BLaER1 treated with 17β-estradiol and CSF1 and Interleukin-3, amounts not matched to agents 10 nM and 100 nM (cell line): ENCODE data around the gene TEX12.
"Not testable (repeated sequence)": the region's sequence is repeated elsewhere in the genome, so short reads cannot be mapped to it uniquely, and the experiment has no call there.

Experiments used
- H3K27ac ChIP-seq, 11 experiments: shearing (Covaris generic); formaldehyde crosslinking; 2 replicates each; pipeline ENCODE4 v1.8.1; 2022
- H3K27me3 ChIP-seq, 11 experiments: shearing (Covaris generic); formaldehyde crosslinking; 2 replicates each; pipeline ENCODE4 v1.8.1; 2022
- H3K36me3 ChIP-seq, 11 experiments: shearing (Covaris generic); formaldehyde crosslinking; 2 replicates each; pipeline ENCODE4 v1.8.1; 2022
- H3K4me1 ChIP-seq, 10 experiments: shearing (Covaris generic); formaldehyde crosslinking; 2 replicates each; pipeline ENCODE4 v1.8.1; 2022
- H3K4me2 ChIP-seq, 11 experiments: shearing (Covaris generic); formaldehyde crosslinking; 2 replicates each; pipeline ENCODE4 v1.8.1; 2022
- H3K4me3 ChIP-seq, 10 experiments: shearing (Covaris generic); formaldehyde crosslinking; 2 replicates each; pipeline ENCODE4 v1.8.1; 2022
- H3K9ac ChIP-seq, 11 experiments: shearing (Covaris generic); formaldehyde crosslinking; 2 replicates each; pipeline ENCODE4 v1.8.1; 2022
- H3K9me3 ChIP-seq, 11 experiments: shearing (Covaris generic); formaldehyde crosslinking; replicated peaks in 1 of 11; 2 replicates each; pipeline ENCODE4 v1.8.1; 2022
- H4K20me1 ChIP-seq, 11 experiments: shearing (Covaris generic); formaldehyde crosslinking; 2 replicates each; pipeline ENCODE4 v1.8.1; 2022
- Cebpa-rat ChIP-seq, 11 experiments: shearing (Covaris generic); IDR thresholded peaks; 2 replicates each; pipeline ENCODE4 v1.8.1; 2022

The TEX12 gene

DNA sequence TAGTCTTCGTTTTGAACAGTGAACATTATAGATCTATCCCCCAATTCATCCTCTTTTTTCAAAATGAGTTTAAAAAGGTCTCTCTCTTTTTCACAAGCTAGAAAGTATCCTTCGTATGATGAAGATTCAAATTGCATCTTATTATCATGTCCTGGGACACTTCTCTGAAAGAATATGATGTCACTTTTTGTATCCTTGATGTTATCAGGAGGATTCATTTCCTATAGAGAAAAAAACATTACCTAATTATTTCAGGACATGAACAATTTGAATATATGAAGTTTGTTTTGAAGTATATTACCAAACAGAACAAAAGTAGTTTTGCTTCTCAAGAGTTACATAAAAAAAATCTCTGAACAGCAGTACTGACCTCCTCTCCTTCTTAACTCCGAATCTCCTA, 23.6 kb upstream of the TEX12 start:
- Histone ChIP-seq H3K9ac (no peak overlapping the region), H3K4me1 (peaks cover 0 to 15% (median 8%) of the 10 kb centered on the region in 10 experiments; a peak in 10 of 20 replicates), H3K27ac (no peak overlapping the region), H3K9me3 (peaks cover 6 to 16% (median 10%) of the 10 kb centered on the region in 11 experiments; a peak in 21 of 22 replicates), H3K4me2 (no peak overlapping the region), H4K20me1 (no peaks in the 10 kb centered on the region), H3K27me3 (no peaks in the 10 kb centered on the region), H3K36me3 (peaks cover 0 to 6% (median 0%) of the 10 kb centered on the region in 11 experiments; a peak in 1 of 22 replicates), H3K4me3 (no peak overlapping the region)
- no peak for TF ChIP-seq Cebpa-rat (IDR thresholded peaks at IDR 0.05)

DNA sequence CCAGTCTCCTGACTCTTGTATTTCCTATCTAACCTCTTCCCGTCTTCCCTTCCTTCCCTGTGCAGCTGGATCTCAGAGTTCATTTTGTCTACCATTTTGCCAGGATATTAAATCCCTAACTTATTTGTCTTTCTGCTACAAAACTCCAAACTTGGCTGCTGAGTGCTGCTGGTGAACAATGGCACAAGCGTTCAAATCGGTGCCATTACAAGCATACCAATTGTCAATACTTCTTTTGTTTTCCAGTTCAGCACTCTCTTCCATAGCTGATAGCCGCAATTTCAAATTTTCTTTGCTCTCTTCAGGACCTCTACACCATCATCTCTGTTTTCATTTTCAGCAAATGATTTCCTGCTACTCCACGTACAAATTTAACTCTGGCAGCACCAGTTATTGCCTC, 16.7 kb upstream of the TEX12 start:
- Histone ChIP-seq H3K4me1 (peaks cover 0 to 7% (median 1%) of the 10 kb centered on the region in 10 experiments; a peak in 1 of 20 replicates), H3K9ac (no peak overlapping the region), H4K20me1 (no peaks in the 10 kb centered on the region), H3K27me3 (no peaks in the 10 kb centered on the region), H3K9me3 (no peaks in the 10 kb centered on the region), H3K4me3 (no peak overlapping the region), H3K4me2 (peak overlapping the region in 5 of 11 experiments; percentile 2 to 20 (median 10); a peak in 3 of 22 replicates), H3K36me3 (no peaks in the 10 kb centered on the region), H3K27ac (no peak overlapping the region)
- no peak for TF ChIP-seq Cebpa-rat (IDR thresholded peaks at IDR 0.05)

DNA sequence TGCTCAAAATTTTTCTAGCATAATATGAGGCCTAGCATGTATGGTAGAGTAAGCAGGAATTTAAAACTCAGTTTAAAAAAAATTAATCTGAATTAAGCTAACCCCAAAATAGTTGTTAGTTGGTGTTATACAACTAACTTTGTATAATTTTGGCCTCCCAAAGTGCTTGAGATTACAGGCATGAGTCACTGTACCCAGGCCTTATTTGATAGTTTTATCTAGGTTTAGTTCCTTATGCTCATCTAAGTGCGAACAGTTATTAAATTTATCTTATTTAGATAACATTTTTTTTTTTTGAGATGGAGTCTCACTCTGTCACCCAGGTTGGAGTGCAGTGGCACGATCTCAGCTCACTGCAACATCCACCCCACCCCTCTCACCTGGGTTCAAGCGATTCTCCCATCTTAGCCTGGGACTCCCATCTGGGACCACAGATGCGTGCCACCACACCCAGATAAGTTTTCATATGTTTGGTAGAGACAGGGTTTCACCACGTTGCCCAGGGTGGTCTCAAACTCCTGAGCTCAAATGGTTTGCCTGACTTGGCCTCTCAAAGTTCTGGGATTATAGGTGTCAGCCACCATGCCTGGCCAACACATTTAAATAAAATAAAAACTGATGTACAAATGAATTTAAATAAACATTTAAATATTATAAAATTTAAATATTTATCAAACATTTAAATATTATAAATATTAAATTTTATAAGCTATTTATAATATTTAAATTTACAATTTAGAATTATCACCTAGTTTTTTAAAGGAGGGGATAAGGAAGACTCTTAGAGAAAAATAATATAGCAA, 10.8 kb upstream of the TEX12 start:
- Histone ChIP-seq H3K9me3 (no peaks in the 10 kb centered on the region), H3K4me3 (no peak overlapping the region), H3K4me2 (peak overlapping the region in 2 of 11 experiments; percentile 51 to 61; a peak in 5 of 22 replicates), H4K20me1 (no peaks in the 10 kb centered on the region), H3K27ac (0 out of 22 replicates have a peak overlapping the region, but pooled peaks of 1 of the 11 experiments have one; percentile 59), H3K9ac (no peak overlapping the region), H3K36me3 (no peaks in the 10 kb centered on the region), H3K27me3 (no peaks in the 10 kb centered on the region), H3K4me1 (peaks cover 0 to 54% (median 5%) of the 10 kb centered on the region in 10 experiments; a peak in 11 of 20 replicates)
- TF ChIP-seq Cebpa-rat (IDR thresholded peaks at IDR 0.05) = no peak

DNA sequence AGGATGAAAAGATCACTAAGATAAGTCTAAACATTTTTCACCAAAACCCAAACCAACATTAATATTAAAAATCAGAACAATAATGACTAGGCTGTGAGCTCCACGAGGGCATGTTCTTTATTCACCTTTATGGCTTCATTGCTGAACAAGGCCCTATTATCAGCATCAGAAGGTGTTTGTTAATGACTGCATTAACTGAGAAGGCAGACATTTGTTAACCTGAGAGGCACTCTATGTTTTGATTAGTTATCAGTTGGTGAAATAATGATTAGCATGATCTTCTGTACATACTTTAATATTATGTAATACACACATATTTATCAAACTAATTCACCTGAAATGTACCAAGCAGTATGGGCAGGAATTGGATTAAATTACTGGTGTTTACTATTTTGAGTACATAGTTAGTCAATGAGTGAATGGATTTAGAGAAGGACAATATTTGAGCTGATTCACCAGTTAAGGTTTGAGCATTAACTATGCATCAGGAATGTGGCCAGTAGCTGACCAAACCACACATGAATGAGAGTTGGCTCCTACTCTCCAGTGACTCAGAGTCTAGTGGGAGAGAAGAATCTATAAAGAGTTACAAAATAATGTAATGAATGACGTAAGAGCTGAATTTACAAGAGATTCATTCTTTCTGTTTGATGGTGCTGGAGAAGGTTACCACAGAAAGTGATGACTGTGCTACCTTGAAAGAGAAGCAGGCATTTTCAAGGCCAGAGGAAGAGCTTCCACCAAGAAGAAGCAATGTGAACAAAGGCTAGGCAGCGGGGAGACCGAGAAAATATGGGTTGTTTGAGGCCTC, 10.0 kb upstream of the TEX12 start:
- 0 out of 22 replicates have a peak, but pooled peaks of 1 of the 11 experiments have one; percentile 26 for TF ChIP-seq Cebpa-rat (IDR thresholded peaks at IDR 0.05)
- peaks cover 0 to 56% (median 5%) of the 10 kb centered on the region in 10 experiments; a peak in 11 of 20 replicates for H3K4me1 ChIP-seq
- no peaks in the 10 kb centered on the region for H4K20me1 ChIP-seq
- H3K4me2 ChIP-seq = peak overlapping the region in 3 of 11 experiments; percentile 51 to 61 (median 60); a peak in 6 of 22 replicates
- H3K27me3 ChIP-seq = no peaks in the 10 kb centered on the region
- H3K36me3 ChIP-seq = no peaks in the 10 kb centered on the region
- H3K9me3 ChIP-seq = no peaks in the 10 kb centered on the region
- no peak overlapping the region for H3K9ac ChIP-seq
- peak overlapping the region in 4 of 11 experiments; percentile 21 to 59 (median 44); a peak in 6 of 22 replicates for H3K27ac ChIP-seq
- H3K4me3 ChIP-seq = no peak overlapping the region

DNA sequence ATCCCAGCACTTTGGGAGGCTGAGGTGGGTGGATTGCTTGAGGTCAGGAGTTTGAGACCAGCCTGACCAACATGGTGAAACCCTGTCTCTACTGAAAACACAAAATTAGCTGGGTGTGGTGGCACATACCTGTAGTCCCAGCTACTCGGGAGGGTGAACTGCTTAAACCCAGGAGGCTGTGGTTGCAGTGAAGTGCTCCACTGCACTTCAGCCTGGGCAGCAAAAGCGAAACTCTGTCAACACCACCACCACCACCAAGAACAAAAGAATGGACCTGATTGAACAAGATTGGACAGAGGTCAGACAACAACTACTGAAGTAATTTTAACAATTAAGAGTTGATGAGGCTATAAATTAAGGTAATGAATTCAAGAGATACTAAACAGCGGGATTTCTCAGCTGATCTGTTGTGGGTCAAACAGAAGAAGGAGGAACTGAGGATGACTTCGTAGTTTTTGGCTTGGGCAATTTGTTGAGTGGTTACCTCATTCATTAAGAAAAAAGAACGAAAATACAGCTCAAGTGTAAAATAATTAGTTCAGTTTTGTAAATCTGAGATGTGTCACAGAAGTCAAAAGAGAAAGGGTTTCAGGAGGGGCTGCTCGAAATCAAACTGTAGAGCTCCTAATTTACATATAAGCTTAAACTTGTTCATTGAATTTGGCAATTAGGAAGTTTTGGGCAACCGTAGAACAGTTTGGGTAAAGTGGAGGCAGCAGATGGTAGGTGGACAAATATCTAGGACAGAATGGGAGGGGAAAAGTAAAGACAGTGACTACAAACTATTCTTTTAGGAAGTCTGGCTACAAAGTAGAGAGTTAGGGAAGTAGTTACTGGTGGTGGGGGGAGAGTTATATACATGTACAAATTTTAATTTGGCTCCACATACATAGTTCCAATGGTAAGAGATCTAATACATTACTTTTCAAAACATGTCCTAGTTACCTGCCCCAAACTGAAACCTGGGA, 7.8 kb upstream of the TEX12 start:
- H3K4me2 ChIP-seq = peak overlapping the region in 5 of 11 experiments; percentile 36 to 65 (median 59); a peak in 10 of 22 replicates
- H3K9ac ChIP-seq = peak overlapping the region in 2 of 11 experiments; percentile 31 to 38; a peak in 2 of 22 replicates
- no peaks in the 10 kb centered on the region for H4K20me1 ChIP-seq
- no peak for TF ChIP-seq Cebpa-rat (IDR thresholded peaks at IDR 0.05)
- no peak overlapping the region for H3K4me3 ChIP-seq
- H3K27ac ChIP-seq = peak overlapping the region in 6 of 11 experiments; percentile 22 to 72 (median 60); a peak in 10 of 22 replicates
- H3K36me3 ChIP-seq = no peaks in the 10 kb centered on the region
- no peaks in the 10 kb centered on the region for H3K9me3 ChIP-seq
- peaks cover 0 to 59% (median 5%) of the 10 kb centered on the region in 10 experiments; a peak in 11 of 20 replicates for H3K4me1 ChIP-seq
- H3K27me3 ChIP-seq = no peaks in the 10 kb centered on the region

DNA sequence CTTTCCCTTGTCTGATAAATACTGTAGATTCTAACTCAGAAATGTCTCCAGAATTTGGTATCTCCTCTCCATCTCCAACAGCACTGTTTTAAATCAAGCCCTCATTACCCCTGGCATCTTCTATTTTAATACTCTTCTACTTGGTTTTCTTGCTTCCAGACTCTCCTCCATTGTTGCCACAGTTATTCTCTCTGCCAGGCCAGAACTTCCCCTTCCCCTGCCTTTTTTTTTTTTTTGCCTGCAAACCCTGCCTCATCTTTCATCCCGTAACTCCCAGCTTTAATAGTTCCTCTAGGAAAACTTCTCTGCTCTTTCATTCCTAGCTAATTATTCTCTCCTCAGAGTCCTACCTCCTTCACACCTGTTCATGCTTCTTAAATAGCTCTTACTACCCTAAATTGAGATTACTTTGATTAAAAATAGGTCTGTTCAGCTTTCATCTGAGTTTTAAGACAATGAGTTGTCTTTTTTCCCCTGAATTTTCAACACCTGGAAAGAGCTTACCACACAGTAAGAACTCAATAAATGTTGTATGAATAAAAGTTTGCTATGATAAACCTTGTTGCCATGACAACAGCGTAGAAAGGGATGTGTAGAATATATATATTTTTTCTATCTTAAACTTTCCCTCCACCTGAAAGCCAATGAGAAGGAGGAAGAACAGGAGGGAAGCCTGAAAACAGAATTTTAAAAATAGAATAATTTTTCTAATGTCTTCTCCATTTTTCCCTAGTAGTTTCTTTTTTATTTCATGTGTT, 6.9 kb upstream of the TEX12 start:
- Histone ChIP-seq H3K9me3 (no peaks in the 10 kb centered on the region), H3K9ac (peak overlapping the region in 2 of 11 experiments; percentile 31 to 38; a peak in 1 of 22 replicates), H4K20me1 (no peaks in the 10 kb centered on the region), H3K27me3 (no peaks in the 10 kb centered on the region), H3K4me3 (no peak overlapping the region), H3K4me2 (peak overlapping the region in 5 of 11 experiments; percentile 10 to 65 (median 59); a peak in 8 of 22 replicates), H3K27ac (peak overlapping the region in 5 of 11 experiments; percentile 22 to 72 (median 67); a peak in 8 of 22 replicates), H3K36me3 (no peaks in the 10 kb centered on the region), H3K4me1 (peaks cover 0 to 67% (median 5%) of the 10 kb centered on the region in 10 experiments; a peak in 11 of 20 replicates)
- no peak for TF ChIP-seq Cebpa-rat (IDR thresholded peaks at IDR 0.05)

DNA sequence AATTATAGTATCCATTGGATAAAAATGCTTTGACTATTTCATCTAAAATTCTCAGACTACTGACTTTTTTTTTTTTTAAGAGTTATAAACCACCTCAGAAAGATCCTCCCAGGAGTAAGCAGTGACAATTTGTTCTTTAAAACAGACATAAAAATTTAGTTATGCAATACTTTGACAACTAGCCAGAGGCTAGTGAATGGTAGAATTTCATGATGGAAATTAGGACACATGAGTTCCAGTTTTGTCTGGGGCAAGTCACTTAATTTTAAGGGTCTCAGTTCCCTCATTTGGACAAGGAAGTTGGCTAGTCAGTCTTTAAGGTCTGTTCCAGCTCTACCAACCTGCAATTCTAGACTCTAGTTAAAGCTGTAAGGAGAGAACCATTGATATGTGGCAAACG, 6.2 kb upstream of the TEX12 start:
- no peak overlapping the region for H3K4me3 ChIP-seq
- H3K4me2 ChIP-seq = peak overlapping the region in 3 of 11 experiments; percentile 13 to 65 (median 14); a peak in 2 of 22 replicates

DNA sequence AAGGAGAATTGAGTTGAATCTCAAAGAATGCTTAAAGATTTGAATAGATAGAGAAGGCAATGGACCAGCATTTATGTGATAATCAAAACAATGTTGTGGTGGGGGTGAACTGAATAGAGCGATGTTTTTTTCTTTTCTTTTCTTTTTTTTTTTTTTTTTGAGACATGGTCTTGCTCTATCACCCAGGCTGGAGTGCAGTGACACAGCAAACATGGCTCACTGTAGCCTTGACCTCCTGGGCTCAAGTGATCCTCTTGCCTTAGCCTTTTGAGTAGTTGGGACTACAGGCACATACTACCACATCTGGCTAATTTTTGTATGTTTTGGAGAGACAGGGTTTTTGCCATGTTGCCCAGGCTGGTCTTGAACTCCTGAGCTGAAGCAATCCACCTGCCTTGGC, 5.0 kb upstream of the TEX12 start:
- not testable (repeated sequence) for H3K9ac ChIP-seq, H3K4me2 ChIP-seq, H3K4me3 ChIP-seq, H3K36me3 ChIP-seq, H3K27me3 ChIP-seq, H3K27ac ChIP-seq, H4K20me1 ChIP-seq, H3K9me3 ChIP-seq
- H3K4me1 ChIP-seq = peaks cover 0 to 65% (median 5%) of the 10 kb centered on the region in 10 experiments; a peak in 11 of 20 replicates

More for the DNA sequence above, 6.2 kb upstream of the TEX12 start:
- peaks cover 0 to 70% (median 5%) of the 10 kb centered on the region in 10 experiments; a peak in 11 of 20 replicates for H3K4me1 ChIP-seq
- H3K36me3 ChIP-seq = no peaks in the 10 kb centered on the region
- no peaks in the 10 kb centered on the region for H3K9me3 ChIP-seq
- no peak for TF ChIP-seq Cebpa-rat (IDR thresholded peaks at IDR 0.05)
- H3K27me3 ChIP-seq = no peaks in the 10 kb centered on the region
- H4K20me1 ChIP-seq = no peaks in the 10 kb centered on the region
- no peak overlapping the region for H3K9ac ChIP-seq
- H3K27ac ChIP-seq = no peak overlapping the region
